B cell (primary cell): ENCODE results near the gene CR1. TPM values are rescaled to one million over a fixed set of nuclear protein-coding genes. Genes with fewer than 3 reads are reported as not detected.

ENCODE experiments used
- ATAC-seq: fragments of 200-7000 bp; cut with Tn5 transposase; one replicate; pipeline ENCODE4 v1.10.0; 2021; ENCODE audit warnings: low read depth, mild to moderate bottlenecking, moderate number of reproducible peaks, moderate library complexity
- CTCF ChIA-PET: fragments of 350-600 bp; sonication (Branson Sonifier 250); formaldehyde crosslinking; loops from one replicate; lab custom pipeline; 2021; ENCODE audit warnings: antibody characterized with exemption, inconsistent platforms; lab: Charles Lee
- POLR2A ChIA-PET: fragments of 350-600 bp; sonication (Branson Sonifier 250); formaldehyde crosslinking; loops from one replicate; lab custom pipeline; 2021; ENCODE audit warnings: antibody characterized with exemption; lab: Charles Lee
- DNase-seq: peaks from one replicate; pipeline ENCODE4 v3.0.0; 2013
- H2AFZ ChIP-seq: 2 replicates; pipeline ENCODE4 v1.6.1; 2012; ENCODE audit warnings: mild to moderate bottlenecking, low read depth, low read length; ENCODE audit not compliant: insufficient read depth, poor library complexity, severe bottlenecking
- H3K27ac ChIP-seq, 2 donors: 1 replicate in 1 of 2; 2 replicates in 1 of 2; pipeline ENCODE4 v1.5.1; 2012 to 2013; ENCODE audit warnings: low read length in 2 of 2, mild to moderate bottlenecking in 2 of 2, moderate library complexity in 1 of 2
- H3K27me3 ChIP-seq, 4 experiments: fragments of 200-600 bp in 1 of 4; sonication (generic) in 1 of 4; replicated peaks in 1 of 4; 1 replicate in 2 of 4; 2 replicates in 2 of 4; pipeline versions ENCODE4 v1.6.1 to v1.7.0; 2013 to 2016; ENCODE audit warnings: low read length in 3 of 4, mild to moderate bottlenecking in 2 of 4, mixed read lengths in 1 of 4, moderate library complexity in 1 of 4; ENCODE audit not compliant: insufficient read depth in 4 of 4, control insufficient read depth in 3 of 4; ENCODE audit errors: control extremely low read depth in 1 of 4
- H3K36me3 ChIP-seq, 2 experiments: replicated peaks in 1 of 2; 1 replicate in 1 of 2; 2 replicates in 1 of 2; pipeline versions ENCODE4 v1.6.1 to v1.7.1; 2013; ENCODE audit warnings: low read length in 1 of 2; ENCODE audit not compliant: insufficient read depth in 2 of 2, control insufficient read depth in 1 of 2; ENCODE audit errors: control extremely low read depth in 1 of 2, extremely low read depth in 1 of 2
- H3K4me1 ChIP-seq, 2 donors: fragments of 200-600 bp in 1 of 2; sonication (generic) in 1 of 2; 1 replicate in 1 of 2; 2 replicates in 1 of 2; pipeline versions ENCODE4 v1.5.1 to v1.6.1; 2013 to 2017; ENCODE audit warnings: low read length in 2 of 2; ENCODE audit not compliant: control insufficient read depth in 2 of 2, insufficient read depth in 2 of 2
- H3K4me2 ChIP-seq: replicated peaks from 2 replicates; pipeline ENCODE3; 2012; ENCODE audit warnings: mild to moderate bottlenecking, low read depth, low read length; ENCODE audit not compliant: poor library complexity, severe bottlenecking
- H3K4me3 ChIP-seq, 5 experiments: fragments of 200-600 bp in 1 of 5; sonication (generic) in 1 of 5; 1 replicate in 3 of 5; 2 replicates in 2 of 5; pipeline versions ENCODE4 v1.5.1 to v1.7.0; 2011 to 2016; ENCODE audit warnings: low read length in 4 of 5, mild to moderate bottlenecking in 4 of 5, low read depth in 2 of 5, control low read depth in 1 of 5, moderate library complexity in 1 of 5; ENCODE audit not compliant: insufficient read depth in 1 of 5; ENCODE audit errors: control extremely low read depth in 1 of 5, extremely low read depth in 1 of 5
- H3K79me2 ChIP-seq: fragments of 200-600 bp; sonication (generic); one replicate; pipeline ENCODE4 v1.6.0; 2016; ENCODE audit warnings: low read length; ENCODE audit not compliant: control insufficient read depth, insufficient read depth
- H3K9ac ChIP-seq: fragments of 200-600 bp; sonication (generic); 2 replicates; pipeline ENCODE4 v1.6.1; 2017; ENCODE audit warnings: mild to moderate bottlenecking, low read length, moderate library complexity
- H3K9me3 ChIP-seq, 3 donors: one replicate each; pipeline versions ENCODE4 v1.6.1 to v1.7.1; 2013; ENCODE audit warnings: low read length in 2 of 3; ENCODE audit not compliant: control insufficient read depth in 2 of 3, insufficient read depth in 1 of 3; ENCODE audit errors: control extremely low read depth in 1 of 3
- H4K20me1 ChIP-seq: 2 replicates; pipeline ENCODE4 v1.6.0; 2012; ENCODE audit warnings: mild to moderate bottlenecking, low read length; ENCODE audit not compliant: insufficient read depth, control insufficient read depth, poor library complexity, severe bottlenecking
- H3K27ac Mint-ChIP-seq: one replicate; pipeline ENCODE4 v1.8.0; 2021; ENCODE audit warnings: mixed read lengths
- H3K27me3 Mint-ChIP-seq: one replicate; pipeline ENCODE4 v1.8.0; 2021; ENCODE audit warnings: mixed read lengths
- H3K4me1 Mint-ChIP-seq: one replicate; pipeline ENCODE4 v1.8.0; 2021; ENCODE audit warnings: mixed read lengths
- H3K4me3 Mint-ChIP-seq: one replicate; pipeline ENCODE4 v1.8.0; 2021; ENCODE audit warnings: mixed read lengths
- H3K9me3 Mint-ChIP-seq: one replicate; pipeline ENCODE4 v1.8.0; 2022; ENCODE audit warnings: mixed read lengths; ENCODE audit not compliant: insufficient read depth
- EZH2 ChIP-seq: IDR thresholded peaks from 2 replicates; pipeline ENCODE4 v1.6.1; 2012; ENCODE audit warnings: borderline replicate concordance, low read depth, mild to moderate bottlenecking, moderate library complexity, low read length; ENCODE audit not compliant: insufficient read depth, poor library complexity, severe bottlenecking
- WGBS: methylation state at CpG from one replicate; pipeline ENCODE4 v1.1.5; 2013; ENCODE audit warnings: missing lambda C conversion rate; ENCODE audit not compliant: insufficient coverage; 5-methylcytosine and 5-hydroxymethylcytosine counted together
- intact Hi-C: fragments of 100-400 bp; cut with micrococcal nuclease; formaldehyde crosslinking; loops from one replicate; pipeline ENCODE4 v1.10.0; 2022
- polyA plus RNA-seq: library from polyadenylated mRNA; depleted of rRNA; stranded (reverse); fragments of >200 nt; gene quantifications from 2 replicates; pipeline ENCODE4 v1.2.3, GENCODE V29; 2012
- total RNA-seq, 2 donors: library from RNA; stranded (reverse); fragments of 120-200 nt in 1 of 2; gene quantifications; 1 replicate in 1 of 2; 2 replicates in 1 of 2; pipeline versions ENCODE4 v1.2.3 to v1.2.4, GENCODE V29; 2013 to 2022
- TF ChIP-seq, protein P1 (sequence below): fragments of 200-600 bp; IDR thresholded peaks from one replicate; pipeline ENCODE4 v1.8.0; 2022; ENCODE audit warnings: antibody characterized with exemption, mild to moderate bottlenecking

CR1 gene
- total and polyA plus RNA-seq, 2 donors (not counting 1 experiment from before 2014, with no cell fraction given) = 26.4 to 36.7 TPM

DNA sequence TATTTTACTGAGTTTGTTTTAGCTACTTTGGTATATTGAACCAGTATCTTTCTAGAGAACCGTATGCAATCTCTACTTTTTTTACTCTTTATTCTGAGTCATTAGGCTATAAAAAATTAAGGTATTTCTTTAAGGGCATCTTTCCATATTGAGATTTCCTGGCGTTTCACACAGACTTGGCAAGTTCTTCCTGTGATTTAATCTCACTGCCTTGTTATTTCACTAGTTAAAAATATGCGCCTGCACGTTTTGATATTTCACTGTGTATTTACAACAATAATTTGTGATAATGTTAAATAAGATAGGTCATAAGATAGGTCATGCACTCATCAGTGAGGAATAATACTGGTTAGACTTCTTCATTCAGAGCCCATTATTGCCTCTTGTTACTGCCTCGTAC lies 132.8 kb downstream of the CR1 start:
- CTCF ChIA-PET = interaction anchor here (1.0 kb wide), 1 partner anchor 9 kb away, joined by 5 read pairs; no protein-coding TSS in a partner anchor
- no peak overlapping the region for H3K4me2 ChIP-seq

DNA sequence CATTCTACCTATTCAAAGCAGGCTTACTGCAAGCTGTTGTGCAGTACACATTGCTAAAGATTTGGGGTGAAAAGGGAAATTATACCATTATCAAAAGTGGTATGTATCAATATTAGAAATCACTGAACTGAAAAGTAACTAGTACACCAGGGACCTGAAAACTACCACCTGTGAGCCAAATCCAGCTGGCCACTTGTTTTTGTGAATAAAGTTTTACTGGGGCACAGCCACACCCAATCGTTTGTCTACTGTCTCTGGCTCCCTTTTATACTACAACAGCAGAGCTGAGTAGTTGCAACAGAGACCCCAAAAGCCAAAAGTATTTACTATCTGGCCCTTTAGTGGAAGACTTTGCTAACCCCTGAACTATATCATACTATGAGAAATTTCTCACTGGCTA lies 135.2 kb downstream of the CR1 start:
- Mint-ChIP-seq H3K4me3 (no peak overlapping the region), H3K27me3 (no peaks in the 10 kb centered on the region), H3K27ac (no peak overlapping the region), H3K9me3 (no peaks in the 10 kb centered on the region), H3K4me1 (no peaks in the 10 kb centered on the region)
- H3K4me3 ChIP-seq = no peak overlapping the region
- ATAC-seq = no peak
- no peak overlapping the region for H2AFZ ChIP-seq
- H3K36me3 ChIP-seq = peaks cover 4 to 37% of the 10 kb centered on the region in 2 experiments
- 56% methylated on average over 1 of the region's 1 CpG for WGBS
- CTCF ChIA-PET = no interaction called here
- POLR2A ChIA-PET = no interaction called here
- H3K9ac ChIP-seq = no peak overlapping the region
- H3K79me2 ChIP-seq = no peaks in the 10 kb centered on the region
- intact Hi-C loops = no loop called here
- H3K4me2 ChIP-seq = no peak overlapping the region
- no peak overlapping the region for H3K27ac ChIP-seq
- no peak for DNase-seq
- no peak for TF ChIP-seq EZH2
- TF ChIP-seq, protein P1, sequence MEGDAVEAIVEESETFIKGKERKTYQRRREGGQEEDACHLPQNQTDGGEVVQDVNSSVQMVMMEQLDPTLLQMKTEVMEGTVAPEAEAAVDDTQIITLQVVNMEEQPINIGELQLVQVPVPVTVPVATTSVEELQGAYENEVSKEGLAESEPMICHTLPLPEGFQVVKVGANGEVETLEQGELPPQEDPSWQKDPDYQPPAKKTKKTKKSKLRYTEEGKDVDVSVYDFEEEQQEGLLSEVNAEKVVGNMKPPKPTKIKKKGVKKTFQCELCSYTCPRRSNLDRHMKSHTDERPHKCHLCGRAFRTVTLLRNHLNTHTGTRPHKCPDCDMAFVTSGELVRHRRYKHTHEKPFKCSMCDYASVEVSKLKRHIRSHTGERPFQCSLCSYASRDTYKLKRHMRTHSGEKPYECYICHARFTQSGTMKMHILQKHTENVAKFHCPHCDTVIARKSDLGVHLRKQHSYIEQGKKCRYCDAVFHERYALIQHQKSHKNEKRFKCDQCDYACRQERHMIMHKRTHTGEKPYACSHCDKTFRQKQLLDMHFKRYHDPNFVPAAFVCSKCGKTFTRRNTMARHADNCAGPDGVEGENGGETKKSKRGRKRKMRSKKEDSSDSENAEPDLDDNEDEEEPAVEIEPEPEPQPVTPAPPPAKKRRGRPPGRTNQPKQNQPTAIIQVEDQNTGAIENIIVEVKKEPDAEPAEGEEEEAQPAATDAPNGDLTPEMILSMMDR = no peak
- H3K9me3 ChIP-seq = no peaks in the 10 kb centered on the region
- no peaks in the 10 kb centered on the region for H3K4me1 ChIP-seq
- no peaks in the 10 kb centered on the region for H4K20me1 ChIP-seq
- H3K27me3 ChIP-seq = no peaks in the 10 kb centered on the region

More for the DNA sequence above, 132.8 kb downstream of the CR1 start:
- Histone ChIP-seq H3K36me3 (peaks cover 4 to 35% of the 10 kb centered on the region in 2 experiments), H3K4me1 (no peaks in the 10 kb centered on the region), H3K4me3 (no peak overlapping the region), H3K79me2 (no peaks in the 10 kb centered on the region), H2AFZ (no peak overlapping the region), H4K20me1 (no peaks in the 10 kb centered on the region), H3K9me3 (no peaks in the 10 kb centered on the region), H3K27ac (no peak overlapping the region), H3K9ac (no peak overlapping the region), H3K27me3 (no peaks in the 10 kb centered on the region)
- no CpG with 5 or more reads among the region's 5 CpGs for WGBS
- POLR2A ChIA-PET = no interaction called here
- Mint-ChIP-seq H3K27ac (no peak overlapping the region), H3K4me1 (no peaks in the 10 kb centered on the region), H3K27me3 (no peaks in the 10 kb centered on the region), H3K9me3 (peaks cover 3% of the 10 kb centered on the region), H3K4me3 (no peak overlapping the region)
- intact Hi-C loops = no loop called here
- DNase-seq (no peak), ATAC-seq (no peak)
- TF ChIP-seq, protein P1 = no peak
- TF ChIP-seq EZH2 = no peak
